Measurements from ENCODE around the gene EFNA3. TPM values are rescaled to one million over a fixed set of nuclear protein-coding genes. Genes with fewer than 3 reads are reported as not detected.

EFNA3 gene
- total RNA-seq, 1 donor from 2014 or later: 0.56 TPM

- no peak for DNase-seq (ENCODE audit: low read depth)
Observed at GRCh38 chr1:155083052-155083541, 4.5 kb downstream of the EFNA3 start.

- peak; percentile 38 for DNase-seq (ENCODE audit: low read depth)
Observed at GRCh38 chr1:155083865-155084721, 5.5 kb downstream of the EFNA3 start.

- DNase-seq (ENCODE audit: low read depth): peak; percentile 96
Observed at GRCh38 chr1:155084722-155085503, 6.3 kb downstream of the EFNA3 start.

- DNase-seq (ENCODE audit: low read depth): peak; percentile 26
Observed at GRCh38 chr1:155085504-155086127, 7.0 kb downstream of the EFNA3 start.

- DNase-seq (ENCODE audit: low read depth): peak; percentile 36
Observed at GRCh38 chr1:155086128-155086741, 7.6 kb downstream of the EFNA3 start.

GRCh38 chr1:155086856-155087535 is 8.4 kb downstream of the EFNA3 start:
- DNase-seq (ENCODE audit: low read depth): no peak

- DNase-seq (ENCODE audit: low read depth): peak; percentile 73
Observed at GRCh38 chr1:155091071-155092051, 12.7 kb downstream of the EFNA3 start.

- no peak for DNase-seq (ENCODE audit: low read depth)
Observed at GRCh38 chr1:155092131-155092530, 13.5 kb downstream of the EFNA3 start.

GRCh38 chr1:155092641-155093040 is 14.0 kb downstream of the EFNA3 start:
- DNase-seq (ENCODE audit: low read depth): no peak

- DNase-seq (ENCODE audit: low read depth): peak; percentile 50
Observed at GRCh38 chr1:155093911-155094621, 15.4 kb downstream of the EFNA3 start.

- no peak for DNase-seq (ENCODE audit: low read depth)
Observed at GRCh38 chr1:155094622-155094948, 15.9 kb downstream of the EFNA3 start.

- no peak for DNase-seq (ENCODE audit: low read depth)
Observed at GRCh38 chr1:155099331-155099730, 20.7 kb downstream of the EFNA3 start.

- DNase-seq (ENCODE audit: low read depth): no peak
Observed at GRCh38 chr1:155103325-155103724, 24.7 kb downstream of the EFNA3 start.

GRCh38 chr1:155104605-155105534 is 26.2 kb downstream of the EFNA3 start:
- DNase-seq (ENCODE audit: low read depth): no peak

GRCh38 chr1:155105604-155106011 is 27.0 kb downstream of the EFNA3 start:
- no peak for DNase-seq (ENCODE audit: low read depth)

GRCh38 chr1:155106862-155107261 is 28.2 kb downstream of the EFNA3 start:
- no peak for DNase-seq (ENCODE audit: low read depth)

Measured in myocyte (in vitro differentiated cells).